GM18505 (cell line): ENCODE measurements around the gene SLC17A7.

ENCODE experiments used
- ATAC-seq: cut with Tn5 transposase; IDR thresholded peaks from one replicate; pipeline ENCODE4 v1.9.1; 2021; ENCODE audit not compliant: unreplicated experiment
- POLR2A ChIP-seq: IDR thresholded peaks from 4 replicates; pipeline ENCODE4 v1.6.1; 2011; ENCODE audit warnings: borderline replicate concordance; ENCODE audit not compliant: insufficient read depth, insufficient read length; ENCODE audit errors: extremely low read depth

SLC17A7 gene

DNA sequence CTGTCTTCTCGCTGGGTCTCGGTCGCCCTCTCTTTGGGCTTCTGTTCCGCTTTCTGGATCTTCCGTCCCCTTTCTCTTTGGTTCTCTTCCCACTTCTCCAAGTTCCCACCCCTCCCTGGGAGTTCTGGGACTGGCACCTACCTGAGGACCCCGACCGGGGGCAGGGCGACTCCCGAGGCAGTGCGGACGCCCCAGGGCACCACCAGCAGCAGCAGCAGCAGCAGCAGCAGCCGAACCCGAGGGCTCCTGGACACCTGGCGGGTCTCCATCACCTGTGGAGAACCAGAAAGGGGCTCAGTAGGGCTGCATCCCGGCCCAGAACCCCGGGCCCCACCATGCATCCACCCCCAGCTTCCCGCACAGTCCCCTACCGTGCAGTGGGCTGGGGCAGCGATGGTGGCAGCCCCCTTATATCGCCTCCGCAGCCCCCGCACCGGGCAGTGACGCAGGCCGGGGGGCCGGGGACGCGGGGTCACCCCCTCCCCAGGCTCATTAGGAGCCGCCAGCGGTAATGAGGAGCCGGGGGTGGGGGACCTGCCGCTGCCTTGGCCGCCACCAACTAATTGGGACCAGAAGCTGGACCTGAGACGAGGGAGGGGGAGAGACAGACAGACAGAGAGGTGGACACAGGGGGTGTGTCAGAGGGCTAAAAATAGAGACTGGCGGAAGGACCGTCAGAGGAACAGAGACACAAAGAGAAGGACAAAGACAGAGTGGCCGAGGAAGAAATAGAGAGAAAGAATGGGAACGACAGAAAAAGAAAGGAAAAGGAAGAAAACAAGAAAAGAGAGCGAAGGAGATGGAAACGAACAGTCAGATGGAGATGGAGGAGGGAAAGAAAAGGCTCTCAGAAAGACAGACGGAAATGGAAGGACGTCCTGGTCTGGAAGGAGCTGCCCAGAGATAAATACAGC is 18.0 kb downstream of the SLC17A7 start, which contains the start of gene PTH2:
Gene PTH2, minus strand, starts transcription at position 371 of the 914 bp plus-strand sequence. Its CDS starts 102 bp downstream, at position 269.
- no peak for TF ChIP-seq POLR2A

DNA sequence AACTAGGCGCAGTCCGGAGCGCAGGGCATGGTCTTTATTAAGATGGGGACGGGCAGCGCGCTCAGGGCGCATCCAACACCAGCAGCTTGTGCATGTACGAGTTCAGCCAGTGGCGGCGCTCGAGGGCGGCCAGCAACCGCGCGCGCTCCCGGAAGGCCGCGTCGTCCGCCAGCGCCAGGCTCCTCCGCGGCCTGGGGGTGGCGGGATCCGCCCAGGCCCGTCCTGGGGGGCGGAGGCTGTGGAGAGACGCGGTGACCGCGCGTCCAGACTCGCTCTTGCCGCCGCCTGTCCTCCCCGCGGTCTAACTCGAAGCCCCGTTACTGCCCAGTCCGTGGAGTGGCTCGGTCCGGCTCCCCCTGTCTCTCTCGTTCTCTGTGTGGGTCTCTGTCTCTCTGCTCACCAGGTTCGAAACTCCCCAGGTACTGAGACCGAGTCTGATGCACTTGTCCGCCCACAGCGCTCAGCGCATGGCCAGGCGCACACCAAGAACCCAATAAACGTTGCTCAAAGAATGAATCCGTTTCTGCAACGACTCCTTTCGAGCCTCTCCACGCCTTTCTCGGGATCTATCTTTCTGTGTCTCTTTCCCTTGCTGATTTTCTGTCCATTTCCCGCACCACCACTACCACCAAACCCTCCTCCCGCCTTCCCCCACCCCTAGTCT is 18.8 kb downstream of the SLC17A7 start:
- no peak for ATAC-seq
- TF ChIP-seq POLR2A: no peak

More for the DNA sequence above, 18.0 kb downstream of the SLC17A7 start, which contains the start of gene PTH2:
- ATAC-seq: no peak

DNA sequence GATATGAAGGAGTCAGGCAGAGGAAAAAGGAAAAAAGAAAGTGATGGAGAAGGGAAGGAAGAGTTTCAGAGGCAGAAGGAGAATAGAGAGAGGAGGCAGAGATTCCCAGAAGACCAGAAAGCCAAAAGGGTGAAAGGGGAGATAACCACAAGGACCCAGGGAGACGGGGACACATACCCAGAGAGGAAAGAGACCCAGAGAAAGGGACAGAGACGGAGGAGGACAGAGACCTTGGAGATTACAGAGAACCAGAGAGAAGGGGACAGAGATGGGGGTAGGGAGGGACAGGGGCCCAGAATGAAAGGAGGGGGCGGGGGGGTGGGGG is 19.5 kb downstream of the SLC17A7 start:
- no peak for TF ChIP-seq POLR2A
- ATAC-seq: no peak

DNA sequence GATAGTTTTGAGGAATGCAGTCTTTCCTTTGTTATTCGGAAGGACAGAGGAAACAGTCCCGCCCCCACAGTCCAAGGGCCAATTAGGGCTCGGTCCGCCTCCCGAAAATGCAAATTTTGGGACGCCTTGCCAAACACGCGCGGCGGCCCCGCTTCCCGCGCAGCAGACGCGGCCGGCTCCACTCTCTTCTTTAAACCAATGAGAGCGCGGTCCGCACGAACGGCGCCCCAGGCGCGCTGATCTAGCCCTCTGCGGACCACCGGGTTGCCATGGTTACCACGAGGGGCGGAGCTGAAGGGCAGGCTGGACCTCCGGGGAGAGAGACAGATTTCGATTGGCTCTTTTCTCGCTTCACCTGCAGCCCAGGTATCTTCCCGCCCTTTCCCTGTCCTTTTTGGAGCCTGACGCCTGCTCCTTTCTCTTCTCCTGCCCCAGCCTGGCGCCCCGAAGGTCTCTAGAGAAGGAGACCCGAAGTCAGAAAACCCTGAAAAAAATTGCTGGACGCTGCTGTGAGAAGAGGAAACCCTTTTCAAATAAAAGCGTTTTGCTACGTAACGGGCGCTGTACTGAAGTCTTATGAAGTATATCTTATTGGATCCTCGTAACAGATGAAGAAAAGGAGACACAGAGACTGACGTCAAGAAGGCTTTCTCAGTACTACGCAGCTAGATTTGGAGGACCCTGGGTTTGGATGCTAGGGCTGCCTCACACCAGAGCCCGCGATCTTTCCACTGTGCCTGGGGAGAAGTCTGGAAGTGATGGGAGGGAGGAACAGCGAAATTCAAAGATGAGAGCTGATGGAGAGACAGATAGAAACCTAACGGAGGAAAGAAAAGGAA is 20.1 kb downstream of the SLC17A7 start:
- ATAC-seq: no peak
- TF ChIP-seq POLR2A: no peak

DNA sequence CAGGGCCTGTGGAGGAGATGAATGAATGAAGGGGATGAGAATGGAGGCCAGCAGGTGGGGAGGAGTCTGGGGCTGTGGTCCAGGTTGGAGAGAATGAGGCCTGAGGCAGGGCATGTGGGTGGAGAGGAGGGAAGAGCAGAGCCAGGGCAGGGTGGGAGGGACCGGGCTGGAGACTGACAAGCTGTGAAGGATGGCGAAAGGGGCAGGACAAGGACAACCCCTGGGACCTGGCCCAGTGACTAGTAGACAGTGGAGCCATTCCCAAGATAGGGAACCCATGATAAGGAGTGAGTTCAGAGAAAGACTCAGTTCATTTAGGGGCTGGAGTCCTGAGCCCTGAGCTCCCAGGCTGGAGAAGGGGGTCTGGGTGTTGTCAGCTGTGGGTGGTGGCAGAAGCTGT is 21.1 kb downstream of the SLC17A7 start:
- TF ChIP-seq POLR2A: no peak
- no peak for ATAC-seq

DNA sequence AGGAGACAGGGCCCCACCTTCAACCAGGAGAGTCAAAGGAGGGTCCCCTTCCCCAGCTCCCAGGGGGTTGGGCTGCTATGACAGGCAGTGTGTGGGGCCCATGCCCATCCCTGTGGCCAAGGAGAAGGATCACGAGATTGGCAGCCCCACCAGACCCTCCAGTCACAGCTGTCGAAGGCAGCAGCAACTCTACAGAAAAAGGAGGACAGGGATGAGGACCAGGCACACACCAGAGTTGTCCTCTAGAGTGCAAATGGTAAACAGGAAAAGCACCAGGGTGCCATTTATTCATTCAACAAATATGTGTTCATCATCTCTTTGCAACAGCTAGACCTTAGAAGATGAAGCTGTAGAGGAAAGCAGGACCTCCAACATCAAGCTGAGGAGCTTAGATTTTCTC is 22.2 kb downstream of the SLC17A7 start:
- no peak for ATAC-seq

DNA sequence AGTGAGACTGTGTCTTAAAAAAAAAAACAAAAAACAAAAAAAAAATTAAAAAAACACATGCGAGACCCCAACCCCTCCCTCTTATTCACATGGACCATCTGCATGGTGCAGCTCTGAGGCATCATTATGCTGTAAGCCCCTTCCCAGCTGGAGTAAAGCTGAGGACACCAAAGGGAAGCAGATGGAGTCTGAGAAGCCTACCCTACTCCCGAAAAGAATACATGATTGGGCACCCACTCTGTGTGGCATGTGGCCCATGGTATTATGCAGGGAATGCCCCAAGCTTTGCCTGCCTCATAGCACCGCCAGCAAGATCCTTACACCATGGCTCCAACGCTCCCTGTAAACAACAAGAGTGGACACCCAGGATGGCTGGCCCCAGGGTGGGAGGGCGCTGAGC is 22.8 kb downstream of the SLC17A7 start:
- no peak for ATAC-seq
- no peak for TF ChIP-seq POLR2A

More for the DNA sequence above, 22.2 kb downstream of the SLC17A7 start:
- TF ChIP-seq POLR2A: no peak

DNA sequence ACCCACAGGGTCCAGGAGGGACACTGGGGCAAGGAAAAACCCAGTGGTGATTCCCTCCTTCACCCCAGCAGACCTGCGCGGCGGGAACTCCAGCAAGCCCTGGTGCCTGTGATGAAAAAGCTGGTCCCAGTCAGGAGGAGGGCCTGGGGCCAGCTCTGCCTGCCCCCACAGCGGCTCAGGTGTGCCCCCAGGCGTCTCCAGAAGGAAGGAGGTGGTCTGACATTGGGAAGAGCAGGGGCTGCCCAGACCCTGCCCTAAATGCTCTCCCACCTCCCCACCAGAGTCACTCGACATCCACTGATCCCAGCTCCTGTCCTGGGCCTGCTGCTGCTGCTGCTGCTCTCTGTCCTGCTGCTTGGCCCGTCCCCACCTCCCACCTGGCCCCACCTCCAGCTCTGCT is 24.2 kb downstream of the SLC17A7 start:
- TF ChIP-seq POLR2A: no peak
- no peak for ATAC-seq

DNA sequence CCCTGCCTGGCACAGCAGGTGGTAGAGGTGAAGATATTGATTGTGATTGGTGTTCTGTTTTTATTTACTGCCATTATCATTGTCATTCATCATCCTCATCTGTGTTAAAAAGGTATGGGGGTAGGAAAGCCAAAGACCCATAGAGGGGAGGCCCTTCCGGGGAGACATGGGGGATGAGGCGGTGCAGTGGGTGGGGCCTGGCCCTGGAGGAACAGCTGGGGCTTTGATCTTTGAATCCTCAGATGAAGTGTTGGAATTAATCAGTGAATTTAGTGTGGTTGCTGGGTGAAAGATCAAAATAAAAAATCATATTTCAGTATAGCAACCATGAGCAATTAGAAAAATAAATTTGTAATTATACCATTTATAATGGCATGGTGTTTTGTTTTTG is 25.5 kb downstream of the SLC17A7 start:
- no peak for TF ChIP-seq POLR2A

DNA sequence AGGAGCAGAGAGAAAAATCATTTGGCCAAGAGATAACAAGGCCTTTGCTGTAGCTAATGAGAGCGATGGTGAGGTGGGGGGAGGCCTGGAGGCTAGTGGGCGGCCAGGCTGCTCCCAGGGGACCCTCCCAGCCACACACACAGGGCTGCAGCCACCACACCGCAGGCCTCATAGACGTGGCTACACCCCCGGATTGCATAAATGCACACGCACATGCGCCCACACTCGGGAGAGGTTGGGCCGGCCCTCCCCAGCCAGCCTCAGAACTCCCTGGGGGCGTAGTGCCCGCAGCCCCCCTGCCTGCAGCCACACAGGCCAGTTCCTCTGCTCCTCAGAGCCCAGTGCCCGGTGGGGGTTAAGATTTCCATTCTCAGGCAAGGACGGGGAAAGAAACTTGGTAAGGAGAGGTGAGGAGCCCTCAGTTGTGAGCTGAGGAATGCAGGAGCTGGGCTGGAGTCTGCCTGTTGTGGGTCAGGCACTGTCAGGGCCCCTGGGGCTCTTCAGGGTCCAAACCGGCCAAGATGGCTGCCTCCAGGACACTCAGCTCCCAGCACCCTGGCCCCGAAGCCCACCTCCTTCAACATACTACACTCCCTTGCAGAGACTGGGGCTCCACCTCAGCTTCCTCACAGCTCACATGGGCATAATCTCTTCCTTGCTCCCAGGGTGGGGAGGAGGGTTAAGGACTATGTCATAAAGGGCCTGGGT is 26.1 kb downstream of the SLC17A7 start:
- no peak for TF ChIP-seq POLR2A
- no peak for ATAC-seq

More for the DNA sequence above, 25.5 kb downstream of the SLC17A7 start:
- ATAC-seq: no peak

DNA sequence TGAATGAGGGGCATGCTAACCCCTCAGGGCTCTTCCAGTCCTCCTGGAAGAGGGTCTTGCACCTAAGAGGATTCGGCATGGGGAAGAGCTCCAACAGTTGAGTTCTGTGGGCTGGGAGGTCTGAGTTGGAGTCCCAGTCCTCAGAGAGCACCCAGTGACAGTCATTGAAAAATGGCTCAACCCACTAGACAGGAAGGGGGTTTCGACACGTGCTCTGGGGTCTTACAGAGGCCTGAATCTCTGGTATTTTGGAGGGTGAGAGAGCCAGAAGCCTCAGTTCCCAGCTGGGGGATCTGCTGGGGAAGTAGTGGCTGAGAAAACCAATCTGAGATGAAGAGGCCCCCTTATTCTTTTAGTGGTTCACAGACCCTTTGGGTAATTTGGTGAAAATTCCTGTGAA is 27.1 kb downstream of the SLC17A7 start:
- no peak for TF ChIP-seq POLR2A
- ATAC-seq: no peak

DNA sequence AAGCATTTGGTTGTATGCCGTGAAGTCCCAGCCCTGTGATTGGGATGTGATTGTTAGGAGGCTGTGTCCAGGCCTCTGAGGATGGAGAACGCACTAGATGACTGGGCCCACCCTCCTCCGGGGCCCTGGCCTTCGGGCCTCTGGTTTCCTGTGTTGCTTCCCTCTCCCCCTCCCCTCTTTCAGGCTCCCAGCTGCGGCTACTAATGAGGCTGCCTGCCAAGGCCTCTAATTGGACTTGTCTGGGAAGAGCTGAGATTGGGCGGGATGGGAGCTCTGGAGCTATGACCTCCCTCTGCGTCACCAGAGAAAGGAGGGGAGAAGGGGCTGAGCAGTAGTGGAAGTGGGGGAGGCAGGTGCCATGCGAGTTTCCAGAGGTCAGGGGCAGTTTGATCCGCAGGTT is 28.0 kb downstream of the SLC17A7 start:
- TF ChIP-seq POLR2A: no peak
- ATAC-seq: no peak
